ENCODE results near the gene PRICKLE2. TPM values are rescaled to one million over a fixed set of nuclear protein-coding genes. Genes with fewer than 3 reads are reported as not detected.

PRICKLE2 gene
- total and polyA plus RNA-seq, 10 of the 15 experiments (the other 5 are each of a cell fraction or from before 2014, with no cell fraction given), result 0.11 to 2.6 (median 0.69) TPM

DNA sequence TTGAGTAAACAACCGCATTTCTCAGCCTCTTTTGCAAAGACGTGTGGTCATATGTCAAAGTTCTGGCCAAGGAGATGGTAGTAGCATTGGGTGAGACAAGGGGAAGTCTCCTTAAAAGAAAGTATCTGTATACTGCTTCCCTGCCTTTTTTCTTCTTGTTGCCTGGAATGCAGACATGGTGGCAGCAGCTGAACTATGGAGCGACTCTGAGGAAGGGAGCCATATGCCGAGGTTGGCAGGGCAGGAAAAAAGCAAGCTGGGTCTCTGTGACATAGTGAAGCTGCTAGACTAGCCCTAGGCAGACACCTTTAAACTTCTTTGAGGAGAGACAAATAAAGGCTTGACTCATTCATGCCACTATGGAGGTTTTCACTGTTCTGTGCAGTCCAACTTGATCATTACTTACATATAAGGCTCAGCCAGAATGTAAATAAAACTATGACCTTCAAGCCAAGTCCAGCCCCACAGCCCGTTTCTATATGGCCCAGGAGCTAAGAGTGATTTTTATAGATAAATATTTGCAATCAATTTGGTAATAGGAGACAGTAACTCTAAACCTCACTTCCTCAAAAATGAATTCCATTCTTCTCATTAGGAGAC lies 30.6 kb upstream of the PRICKLE2 start:
- FAIRE-seq (no peak), ATAC-seq (no peak), DNase-seq (ENCODE audit: low read depth, low spot score) (no peak)
- H3K36me3 ChIP-seq (ENCODE audit: control insufficient read depth in 2 of 2, insufficient read depth in 2 of 2, low read length in 1 of 2), result no peaks in the 10 kb centered on the region
- no peak overlapping the region for H3K4me3 ChIP-seq
- ChIA-PET SMC1A (ENCODE audit: uncharacterized antibody, unreplicated experiment) (interaction anchor here (0.8 to 5.9 kb wide), 4 partner anchors 11 to 140 kb away, joined by 3 to 45 read pairs (median 19); partner anchors contain the start of gene PRICKLE2), RAD21 (ENCODE audit: unreplicated experiment) (interaction anchor here (0.8 kb wide), 1 partner anchor 11 kb away, joined by 3 read pairs; no protein-coding TSS in a partner anchor), POLR2A (no interaction called here), CTCF (no interaction called here)
- H3K27me3 ChIP-seq (replicated peaks in 1 of 2; ENCODE audit: control insufficient read depth in 2 of 2, insufficient read depth in 2 of 2, low read length in 1 of 2), result no peaks in the 10 kb centered on the region
- TF ChIP-seq FOS (IDR thresholded peaks at IDR 0.05; ENCODE audit: borderline replicate concordance, extremely low read depth, insufficient read length) (no peak), YBX1 (IDR thresholded peaks at IDR 0.05) (no peak), RBBP5 (conservative IDR thresholded peaks at IDR 0.05) (no peak), SMAD5 (IDR thresholded peaks at IDR 0.05; ENCODE audit: low read depth) (no peak), PAX5 (IDR thresholded peaks at IDR 0.05; ENCODE audit: borderline replicate concordance, low read depth, low read length) (no peak), HDAC6 (IDR thresholded peaks at IDR 0.05; ENCODE audit: unreplicated experiment) (no peak), MXI1 (IDR thresholded peaks at IDR 0.05; ENCODE audit: low read depth, low read length) (no peak), PAX8 (IDR thresholded peaks at IDR 0.05) (no peak), NBN (IDR thresholded peaks at IDR 0.05) (no peak), BHLHE40 (IDR thresholded peaks at IDR 0.05; ENCODE audit: borderline replicate concordance in 1 of 2, low read depth in 2 of 2, low read length in 1 of 2) (no peak), MEF2B (IDR thresholded peaks at IDR 0.05; ENCODE audit: partially characterized antibody, poor library complexity, severe bottlenecking) (no peak)
- TF ChIP-seq, protein P1, sequence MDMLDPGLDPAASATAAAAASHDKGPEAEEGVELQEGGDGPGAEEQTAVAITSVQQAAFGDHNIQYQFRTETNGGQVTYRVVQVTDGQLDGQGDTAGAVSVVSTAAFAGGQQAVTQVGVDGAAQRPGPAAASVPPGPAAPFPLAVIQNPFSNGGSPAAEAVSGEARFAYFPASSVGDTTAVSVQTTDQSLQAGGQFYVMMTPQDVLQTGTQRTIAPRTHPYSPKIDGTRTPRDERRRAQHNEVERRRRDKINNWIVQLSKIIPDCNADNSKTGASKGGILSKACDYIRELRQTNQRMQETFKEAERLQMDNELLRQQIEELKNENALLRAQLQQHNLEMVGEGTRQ (IDR thresholded peaks at IDR 0.05; ENCODE audit: borderline replicate concordance, low read depth, low read length), result no peak
- no peaks in the 10 kb centered on the region for H3K9me3 ChIP-seq (replicated peaks; ENCODE audit: control insufficient read depth, insufficient read depth, low read length)
- no peak overlapping the region for H3K9ac ChIP-seq (ENCODE audit: control insufficient read depth, insufficient read depth, low read length)
- WGBS (ENCODE audit: insufficient coverage, insufficient replicate concordance, low lambda C conversion rate, missing lambda C conversion rate), result 22% methylated on average over 5 of the region's 5 CpGs
- no peaks in the 10 kb centered on the region for H4K20me1 ChIP-seq (ENCODE audit: control insufficient read depth, insufficient read depth)
- H3K4me2 ChIP-seq (ENCODE audit: control insufficient read depth, insufficient read depth), result no peak overlapping the region
- intact Hi-C loops (cut with micrococcal nuclease; ENCODE audit: unreplicated experiment), result no loop called here
- in situ Hi-C loops (cut with MboI), result no loop called here
- H2AFZ ChIP-seq (ENCODE audit: control insufficient read depth, low read depth, low read length), result no peak overlapping the region
- H3K4me1 ChIP-seq (ENCODE audit: control insufficient read depth, insufficient read depth, low read length), result no peaks in the 10 kb centered on the region
- BruUV-seq (replicated peaks), result no TSS peak
- no peak overlapping the region for H3K27ac ChIP-seq (ENCODE audit: control insufficient read depth, insufficient read depth)
- no peaks in the 10 kb centered on the region for H3K79me2 ChIP-seq (ENCODE audit: control insufficient read depth, insufficient read depth, low read length)

Measured in GM12878 (cell line).